Breast epithelium (tissue), 3 donors: ENCODE data around the gene TCERG1L.

ENCODE experiments used
- CTCF ChIP-seq, 3 donors: fragments of 450-650 bp; IDR thresholded peaks; one replicate each; pipeline ENCODE4 v1.5.1; 2016 to 2017; ENCODE audit warnings: antibody characterized with exemption in 3 of 3, mild to moderate bottlenecking in 3 of 3, moderate library complexity in 3 of 3
- POLR2A ChIP-seq: fragments of 450-650 bp; IDR thresholded peaks from one replicate; pipeline ENCODE4 v1.6.1; 2016; ENCODE audit warnings: antibody characterized with exemption, mild to moderate bottlenecking, moderate library complexity
- POLR2AphosphoS5 ChIP-seq, 3 donors: sonication (generic); formaldehyde crosslinking; IDR thresholded peaks; one replicate each; pipeline ENCODE4 v1.6.1; 2017; ENCODE audit warnings: antibody characterized with exemption in 3 of 3

GRCh38 chr10:131288648-131289047 lies 22.9 kb downstream of the TCERG1L start:
- TF ChIP-seq CTCF (IDR thresholded peaks at IDR 0.05) (no peak), POLR2A (no peak), POLR2AphosphoS5 (IDR thresholded peaks at IDR 0.05) (no peak)
